Measurements from ENCODE around the gene BEST4.

The BEST4 gene

DNA sequence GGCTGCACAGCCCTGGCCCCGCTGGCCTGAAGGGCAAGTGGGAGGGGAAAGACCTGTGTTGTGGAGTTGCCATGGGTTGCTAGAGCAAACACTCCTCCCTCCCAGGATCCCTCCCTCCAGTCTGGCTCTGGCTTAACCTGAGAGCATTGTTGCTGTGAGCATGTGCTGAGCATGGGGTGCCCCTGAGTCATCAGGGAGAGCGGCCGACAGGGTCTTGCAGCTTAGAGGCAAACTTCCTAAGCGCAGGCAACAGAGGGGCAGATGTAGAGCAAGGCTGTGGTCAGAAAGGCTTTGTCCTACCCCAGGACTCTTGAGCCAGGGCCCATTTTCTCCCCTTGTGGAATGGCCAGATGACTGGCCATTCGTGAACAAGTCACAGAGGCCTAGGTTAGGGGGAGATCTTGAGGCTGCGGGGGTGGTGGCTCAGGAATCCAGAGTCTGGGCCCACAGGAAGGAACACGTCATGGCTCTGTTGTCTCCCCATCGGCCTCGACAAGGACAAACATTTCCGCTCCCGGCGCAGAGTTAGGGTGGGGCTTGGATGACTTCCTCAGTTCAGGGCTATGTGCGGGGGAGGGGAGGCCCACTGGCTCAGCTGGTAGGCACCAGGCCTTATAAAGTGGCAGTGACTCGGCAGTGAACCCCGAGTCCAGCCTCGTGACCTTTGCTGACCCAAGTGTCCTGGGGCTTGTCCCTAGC is 19.5 kb upstream of the BEST4 start (continued):
- TF ChIP-seq, protein P1, sequence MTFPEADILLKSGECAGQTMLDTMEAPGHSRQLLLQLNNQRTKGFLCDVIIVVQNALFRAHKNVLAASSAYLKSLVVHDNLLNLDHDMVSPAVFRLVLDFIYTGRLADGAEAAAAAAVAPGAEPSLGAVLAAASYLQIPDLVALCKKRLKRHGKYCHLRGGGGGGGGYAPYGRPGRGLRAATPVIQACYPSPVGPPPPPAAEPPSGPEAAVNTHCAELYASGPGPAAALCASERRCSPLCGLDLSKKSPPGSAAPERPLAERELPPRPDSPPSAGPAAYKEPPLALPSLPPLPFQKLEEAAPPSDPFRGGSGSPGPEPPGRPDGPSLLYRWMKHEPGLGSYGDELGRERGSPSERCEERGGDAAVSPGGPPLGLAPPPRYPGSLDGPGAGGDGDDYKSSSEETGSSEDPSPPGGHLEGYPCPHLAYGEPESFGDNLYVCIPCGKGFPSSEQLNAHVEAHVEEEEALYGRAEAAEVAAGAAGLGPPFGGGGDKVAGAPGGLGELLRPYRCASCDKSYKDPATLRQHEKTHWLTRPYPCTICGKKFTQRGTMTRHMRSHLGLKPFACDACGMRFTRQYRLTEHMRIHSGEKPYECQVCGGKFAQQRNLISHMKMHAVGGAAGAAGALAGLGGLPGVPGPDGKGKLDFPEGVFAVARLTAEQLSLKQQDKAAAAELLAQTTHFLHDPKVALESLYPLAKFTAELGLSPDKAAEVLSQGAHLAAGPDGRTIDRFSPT (tag by site-specific recombination; IDR thresholded peaks at IDR 0.05) = peak; percentile 57; the same call in 1 of the 2 replicates
- no peak for TF ChIP-seq ZNF350 (tag by site-specific recombination; IDR thresholded peaks at IDR 0.05)
- peak; percentile 91; the same call in 1 of the 2 replicates for TF ChIP-seq TRIM28 (IDR thresholded peaks at IDR 0.05; ENCODE audit: borderline replicate concordance, low read length)
- TF ChIP-seq, protein P2, sequence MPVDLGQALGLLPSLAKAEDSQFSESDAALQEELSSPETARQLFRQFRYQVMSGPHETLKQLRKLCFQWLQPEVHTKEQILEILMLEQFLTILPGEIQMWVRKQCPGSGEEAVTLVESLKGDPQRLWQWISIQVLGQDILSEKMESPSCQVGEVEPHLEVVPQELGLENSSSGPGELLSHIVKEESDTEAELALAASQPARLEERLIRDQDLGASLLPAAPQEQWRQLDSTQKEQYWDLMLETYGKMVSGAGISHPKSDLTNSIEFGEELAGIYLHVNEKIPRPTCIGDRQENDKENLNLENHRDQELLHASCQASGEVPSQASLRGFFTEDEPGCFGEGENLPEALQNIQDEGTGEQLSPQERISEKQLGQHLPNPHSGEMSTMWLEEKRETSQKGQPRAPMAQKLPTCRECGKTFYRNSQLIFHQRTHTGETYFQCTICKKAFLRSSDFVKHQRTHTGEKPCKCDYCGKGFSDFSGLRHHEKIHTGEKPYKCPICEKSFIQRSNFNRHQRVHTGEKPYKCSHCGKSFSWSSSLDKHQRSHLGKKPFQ (tag by site-specific recombination; IDR thresholded peaks at IDR 0.05) = no peak
- TF ChIP-seq, protein P3, sequence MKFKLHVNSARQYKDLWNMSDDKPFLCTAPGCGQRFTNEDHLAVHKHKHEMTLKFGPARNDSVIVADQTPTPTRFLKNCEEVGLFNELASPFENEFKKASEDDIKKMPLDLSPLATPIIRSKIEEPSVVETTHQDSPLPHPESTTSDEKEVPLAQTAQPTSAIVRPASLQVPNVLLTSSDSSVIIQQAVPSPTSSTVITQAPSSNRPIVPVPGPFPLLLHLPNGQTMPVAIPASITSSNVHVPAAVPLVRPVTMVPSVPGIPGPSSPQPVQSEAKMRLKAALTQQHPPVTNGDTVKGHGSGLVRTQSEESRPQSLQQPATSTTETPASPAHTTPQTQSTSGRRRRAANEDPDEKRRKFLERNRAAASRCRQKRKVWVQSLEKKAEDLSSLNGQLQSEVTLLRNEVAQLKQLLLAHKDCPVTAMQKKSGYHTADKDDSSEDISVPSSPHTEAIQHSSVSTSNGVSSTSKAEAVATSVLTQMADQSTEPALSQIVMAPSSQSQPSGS (tag by site-specific recombination; IDR thresholded peaks at IDR 0.05; ENCODE audit: low read depth) = peak; percentile 61
- 0 out of 2 replicates have a peak, but pooled peaks have one; percentile 10 for TF ChIP-seq ZNF843 (tag by site-specific recombination; IDR thresholded peaks at IDR 0.05)
- peak; percentile 44; the same call in 1 of the 2 replicates for TF ChIP-seq ZFP37 (tag by site-specific recombination; IDR thresholded peaks at IDR 0.05)
- TF ChIP-seq, protein P4, sequence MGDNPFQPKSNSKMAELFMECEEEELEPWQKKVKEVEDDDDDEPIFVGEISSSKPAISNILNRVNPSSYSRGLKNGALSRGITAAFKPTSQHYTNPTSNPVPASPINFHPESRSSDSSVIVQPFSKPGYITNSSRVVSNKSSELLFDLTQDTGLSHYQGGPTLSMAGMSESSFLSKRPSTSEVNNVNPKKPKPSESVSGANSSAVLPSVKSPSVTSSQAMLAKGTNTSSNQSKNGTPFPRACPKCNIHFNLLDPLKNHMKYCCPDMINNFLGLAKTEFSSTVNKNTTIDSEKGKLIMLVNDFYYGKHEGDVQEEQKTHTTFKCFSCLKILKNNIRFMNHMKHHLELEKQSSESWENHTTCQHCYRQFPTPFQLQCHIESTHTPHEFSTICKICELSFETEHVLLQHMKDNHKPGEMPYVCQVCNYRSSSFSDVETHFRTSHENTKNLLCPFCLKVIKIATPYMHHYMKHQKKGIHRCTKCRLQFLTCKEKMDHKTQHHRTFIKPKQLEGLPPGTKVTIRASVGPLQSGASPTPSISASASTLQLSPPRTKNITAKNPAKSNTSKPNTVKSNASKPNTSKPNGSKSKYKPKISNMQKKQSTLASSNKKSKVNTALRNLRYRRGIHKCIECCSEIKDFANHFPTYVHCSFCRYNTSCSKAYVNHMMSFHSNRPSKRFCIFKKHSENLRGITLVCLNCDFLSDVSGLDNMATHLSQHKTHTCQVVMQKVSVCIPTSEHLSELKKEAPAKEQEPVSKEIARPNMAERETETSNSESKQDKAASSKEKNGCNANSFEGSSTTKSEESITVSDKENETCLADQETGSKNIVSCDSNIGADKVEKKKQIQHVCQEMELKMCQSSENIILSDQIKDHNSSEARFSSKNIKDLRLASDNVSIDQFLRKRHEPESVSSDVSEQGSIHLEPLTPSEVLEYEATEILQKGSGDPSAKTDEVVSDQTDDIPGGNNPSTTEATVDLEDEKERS (tag by site-specific recombination; IDR thresholded peaks at IDR 0.05) = no peak
- TF ChIP-seq ZNF23 (tag by site-specific recombination; IDR thresholded peaks at IDR 0.05; ENCODE audit: borderline replicate concordance) = no peak
- TF ChIP-seq, protein P5, sequence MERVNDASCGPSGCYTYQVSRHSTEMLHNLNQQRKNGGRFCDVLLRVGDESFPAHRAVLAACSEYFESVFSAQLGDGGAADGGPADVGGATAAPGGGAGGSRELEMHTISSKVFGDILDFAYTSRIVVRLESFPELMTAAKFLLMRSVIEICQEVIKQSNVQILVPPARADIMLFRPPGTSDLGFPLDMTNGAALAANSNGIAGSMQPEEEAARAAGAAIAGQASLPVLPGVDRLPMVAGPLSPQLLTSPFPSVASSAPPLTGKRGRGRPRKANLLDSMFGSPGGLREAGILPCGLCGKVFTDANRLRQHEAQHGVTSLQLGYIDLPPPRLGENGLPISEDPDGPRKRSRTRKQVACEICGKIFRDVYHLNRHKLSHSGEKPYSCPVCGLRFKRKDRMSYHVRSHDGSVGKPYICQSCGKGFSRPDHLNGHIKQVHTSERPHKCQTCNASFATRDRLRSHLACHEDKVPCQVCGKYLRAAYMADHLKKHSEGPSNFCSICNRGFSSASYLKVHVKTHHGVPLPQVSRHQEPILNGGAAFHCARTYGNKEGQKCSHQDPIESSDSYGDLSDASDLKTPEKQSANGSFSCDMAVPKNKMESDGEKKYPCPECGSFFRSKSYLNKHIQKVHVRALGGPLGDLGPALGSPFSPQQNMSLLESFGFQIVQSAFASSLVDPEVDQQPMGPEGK (tag by site-specific recombination; IDR thresholded peaks at IDR 0.05) = peak; percentile 9
- TF ChIP-seq ZBTB20 (tag by site-specific recombination; IDR thresholded peaks at IDR 0.05) = peak; percentile 95
- TF ChIP-seq ZBTB17 (tag by site-specific recombination; IDR thresholded peaks at IDR 0.05) = peak; percentile 84
- peak; percentile 70 for TF ChIP-seq SETDB1 (IDR thresholded peaks at IDR 0.05; ENCODE audit: insufficient read length, low read length)
- TF ChIP-seq, protein P6, sequence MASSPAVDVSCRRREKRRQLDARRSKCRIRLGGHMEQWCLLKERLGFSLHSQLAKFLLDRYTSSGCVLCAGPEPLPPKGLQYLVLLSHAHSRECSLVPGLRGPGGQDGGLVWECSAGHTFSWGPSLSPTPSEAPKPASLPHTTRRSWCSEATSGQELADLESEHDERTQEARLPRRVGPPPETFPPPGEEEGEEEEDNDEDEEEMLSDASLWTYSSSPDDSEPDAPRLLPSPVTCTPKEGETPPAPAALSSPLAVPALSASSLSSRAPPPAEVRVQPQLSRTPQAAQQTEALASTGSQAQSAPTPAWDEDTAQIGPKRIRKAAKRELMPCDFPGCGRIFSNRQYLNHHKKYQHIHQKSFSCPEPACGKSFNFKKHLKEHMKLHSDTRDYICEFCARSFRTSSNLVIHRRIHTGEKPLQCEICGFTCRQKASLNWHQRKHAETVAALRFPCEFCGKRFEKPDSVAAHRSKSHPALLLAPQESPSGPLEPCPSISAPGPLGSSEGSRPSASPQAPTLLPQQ (tag by site-specific recombination; IDR thresholded peaks at IDR 0.05) = peak; percentile 99
- no peak for TF ChIP-seq ZNF792 (tag by site-specific recombination; IDR thresholded peaks at IDR 0.05)
- 0 out of 2 replicates have a peak, but pooled peaks have one; percentile 30 for TF ChIP-seq ZEB2 (tag by site-specific recombination; IDR thresholded peaks at IDR 0.05)
- 0 out of 2 replicates have a peak, but pooled peaks have one; percentile 8 for TF ChIP-seq ZBTB48 (tag by site-specific recombination; IDR thresholded peaks at IDR 0.05)
- no peak for TF ChIP-seq ZNF747 (tag by site-specific recombination; IDR thresholded peaks at IDR 0.05)
- TF ChIP-seq ZNF624 (tag by site-specific recombination; IDR thresholded peaks at IDR 0.05) = no peak
- TF ChIP-seq, protein P7, sequence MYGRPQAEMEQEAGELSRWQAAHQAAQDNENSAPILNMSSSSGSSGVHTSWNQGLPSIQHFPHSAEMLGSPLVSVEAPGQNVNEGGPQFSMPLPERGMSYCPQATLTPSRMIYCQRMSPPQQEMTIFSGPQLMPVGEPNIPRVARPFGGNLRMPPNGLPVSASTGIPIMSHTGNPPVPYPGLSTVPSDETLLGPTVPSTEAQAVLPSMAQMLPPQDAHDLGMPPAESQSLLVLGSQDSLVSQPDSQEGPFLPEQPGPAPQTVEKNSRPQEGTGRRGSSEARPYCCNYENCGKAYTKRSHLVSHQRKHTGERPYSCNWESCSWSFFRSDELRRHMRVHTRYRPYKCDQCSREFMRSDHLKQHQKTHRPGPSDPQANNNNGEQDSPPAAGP (tag by site-specific recombination; IDR thresholded peaks at IDR 0.05) = peak; percentile 61
- 0 out of 2 replicates have a peak, but pooled peaks have one; percentile 38 for TF ChIP-seq ZNF2 (tag by site-specific recombination; IDR thresholded peaks at IDR 0.05)
- TF ChIP-seq ZNF24 (tag by site-specific recombination; IDR thresholded peaks at IDR 0.05) = peak; percentile 80; the same call in 1 of the 2 replicates
- TF ChIP-seq GLIS2 (tag by site-specific recombination; IDR thresholded peaks at IDR 0.05) = peak; percentile 89
- no peak for TF ChIP-seq ZNF529 (tag by site-specific recombination; IDR thresholded peaks at IDR 0.05; ENCODE audit: insufficient replicate concordance)
- TF ChIP-seq ZNF600 (tag by site-specific recombination; IDR thresholded peaks at IDR 0.05) = peak; percentile 99
- no peak for TF ChIP-seq ZNF561 (tag by site-specific recombination; IDR thresholded peaks at IDR 0.05; ENCODE audit: borderline replicate concordance)
- TF ChIP-seq ZNF48 (tag by site-specific recombination; IDR thresholded peaks at IDR 0.05) = no peak

Data from HEK293 (cell line).